ENCODE measurements around the gene FARP2. TPM values are rescaled to one million over a fixed set of nuclear protein-coding genes. Genes with fewer than 3 reads are reported as not detected.

The FARP2 gene
- total and polyA plus RNA-seq, 2 experiments from 2014 or later = 16.0 to 22.6 TPM

GRCh38 chr2:241540401-241540770 is 184.3 kb downstream of the FARP2 start:
- H3K4me1 Mint-ChIP-seq = peaks cover 11% of the 10 kb centered on the region; the same call in 2 of the 3 replicates
- H3K27ac ChIP-seq (ENCODE audit: low read depth) = no peak overlapping the region

More at GRCh38 chr2:241540401-241540770, 184.3 kb downstream of the FARP2 start:
- TF ChIP-seq POLR2AphosphoS5 (IDR thresholded peaks at IDR 0.05; ENCODE audit: low read depth) (no peak), CTCF (conservative IDR thresholded peaks at IDR 0.05; ENCODE audit: low read depth in 2 of 2) (no peak), NANOG (IDR thresholded peaks at IDR 0.05; ENCODE audit: borderline replicate concordance) (no peak), ZNF114 (CRISPR knock-in tag; IDR thresholded peaks at IDR 0.05) (no peak), ZNF331 (CRISPR knock-in tag; IDR thresholded peaks at IDR 0.05; ENCODE audit: low read depth) (no peak), EZH2phosphoT487 (IDR thresholded peaks at IDR 0.05; ENCODE audit: unreplicated experiment) (no peak)
- TF ChIP-seq, protein P1, sequence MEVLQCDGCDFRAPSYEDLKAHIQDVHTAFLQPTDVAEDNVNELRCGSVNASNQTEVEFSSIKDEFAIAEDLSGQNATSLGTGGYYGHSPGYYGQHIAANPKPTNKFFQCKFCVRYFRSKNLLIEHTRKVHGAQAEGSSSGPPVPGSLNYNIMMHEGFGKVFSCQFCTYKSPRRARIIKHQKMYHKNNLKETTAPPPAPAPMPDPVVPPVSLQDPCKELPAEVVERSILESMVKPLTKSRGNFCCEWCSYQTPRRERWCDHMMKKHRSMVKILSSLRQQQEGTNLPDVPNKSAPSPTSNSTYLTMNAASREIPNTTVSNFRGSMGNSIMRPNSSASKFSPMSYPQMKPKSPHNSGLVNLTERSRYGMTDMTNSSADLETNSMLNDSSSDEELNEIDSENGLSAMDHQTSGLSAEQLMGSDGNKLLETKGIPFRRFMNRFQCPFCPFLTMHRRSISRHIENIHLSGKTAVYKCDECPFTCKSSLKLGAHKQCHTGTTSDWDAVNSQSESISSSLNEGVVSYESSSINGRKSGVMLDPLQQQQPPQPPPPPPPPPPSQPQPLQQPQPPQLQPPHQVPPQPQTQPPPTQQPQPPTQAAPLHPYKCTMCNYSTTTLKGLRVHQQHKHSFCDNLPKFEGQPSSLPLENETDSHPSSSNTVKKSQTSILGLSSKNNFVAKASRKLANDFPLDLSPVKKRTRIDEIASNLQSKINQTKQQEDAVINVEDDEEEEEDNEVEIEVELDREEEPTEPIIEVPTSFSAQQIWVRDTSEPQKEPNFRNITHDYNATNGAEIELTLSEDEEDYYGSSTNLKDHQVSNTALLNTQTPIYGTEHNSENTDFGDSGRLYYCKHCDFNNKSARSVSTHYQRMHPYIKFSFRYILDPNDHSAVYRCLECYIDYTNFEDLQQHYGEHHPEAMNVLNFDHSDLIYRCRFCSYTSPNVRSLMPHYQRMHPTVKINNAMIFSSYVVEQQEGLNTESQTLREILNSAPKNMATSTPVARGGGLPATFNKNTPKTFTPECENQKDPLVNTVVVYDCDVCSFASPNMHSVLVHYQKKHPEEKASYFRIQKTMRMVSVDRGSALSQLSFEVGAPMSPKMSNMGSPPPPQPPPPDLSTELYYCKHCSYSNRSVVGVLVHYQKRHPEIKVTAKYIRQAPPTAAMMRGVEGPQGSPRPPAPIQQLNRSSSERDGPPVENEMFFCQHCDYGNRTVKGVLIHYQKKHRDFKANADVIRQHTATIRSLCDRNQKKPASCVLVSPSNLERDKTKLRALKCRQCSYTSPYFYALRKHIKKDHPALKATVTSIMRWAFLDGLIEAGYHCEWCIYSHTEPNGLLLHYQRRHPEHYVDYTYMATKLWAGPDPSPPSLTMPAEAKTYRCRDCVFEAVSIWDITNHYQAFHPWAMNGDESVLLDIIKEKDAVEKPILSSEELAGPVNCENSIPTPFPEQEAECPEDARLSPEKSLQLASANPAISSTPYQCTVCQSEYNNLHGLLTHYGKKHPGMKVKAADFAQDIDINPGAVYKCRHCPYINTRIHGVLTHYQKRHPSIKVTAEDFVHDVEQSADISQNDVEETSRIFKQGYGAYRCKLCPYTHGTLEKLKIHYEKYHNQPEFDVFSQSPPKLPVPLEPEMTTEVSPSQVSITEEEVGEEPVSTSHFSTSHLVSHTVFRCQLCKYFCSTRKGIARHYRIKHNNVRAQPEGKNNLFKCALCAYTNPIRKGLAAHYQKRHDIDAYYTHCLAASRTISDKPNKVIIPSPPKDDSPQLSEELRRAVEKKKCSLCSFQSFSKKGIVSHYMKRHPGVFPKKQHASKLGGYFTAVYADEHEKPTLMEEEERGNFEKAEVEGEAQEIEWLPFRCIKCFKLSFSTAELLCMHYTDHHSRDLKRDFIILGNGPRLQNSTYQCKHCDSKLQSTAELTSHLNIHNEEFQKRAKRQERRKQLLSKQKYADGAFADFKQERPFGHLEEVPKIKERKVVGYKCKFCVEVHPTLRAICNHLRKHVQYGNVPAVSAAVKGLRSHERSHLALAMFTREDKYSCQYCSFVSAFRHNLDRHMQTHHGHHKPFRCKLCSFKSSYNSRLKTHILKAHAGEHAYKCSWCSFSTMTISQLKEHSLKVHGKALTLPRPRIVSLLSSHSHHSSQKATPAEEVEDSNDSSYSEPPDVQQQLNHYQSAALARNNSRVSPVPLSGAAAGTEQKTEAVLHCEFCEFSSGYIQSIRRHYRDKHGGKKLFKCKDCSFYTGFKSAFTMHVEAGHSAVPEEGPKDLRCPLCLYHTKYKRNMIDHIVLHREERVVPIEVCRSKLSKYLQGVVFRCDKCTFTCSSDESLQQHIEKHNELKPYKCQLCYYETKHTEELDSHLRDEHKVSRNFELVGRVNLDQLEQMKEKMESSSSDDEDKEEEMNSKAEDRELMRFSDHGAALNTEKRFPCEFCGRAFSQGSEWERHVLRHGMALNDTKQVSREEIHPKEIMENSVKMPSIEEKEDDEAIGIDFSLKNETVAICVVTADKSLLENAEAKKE (CRISPR knock-in tag; IDR thresholded peaks at IDR 0.05) = no peak
- TF ChIP-seq, protein P2, sequence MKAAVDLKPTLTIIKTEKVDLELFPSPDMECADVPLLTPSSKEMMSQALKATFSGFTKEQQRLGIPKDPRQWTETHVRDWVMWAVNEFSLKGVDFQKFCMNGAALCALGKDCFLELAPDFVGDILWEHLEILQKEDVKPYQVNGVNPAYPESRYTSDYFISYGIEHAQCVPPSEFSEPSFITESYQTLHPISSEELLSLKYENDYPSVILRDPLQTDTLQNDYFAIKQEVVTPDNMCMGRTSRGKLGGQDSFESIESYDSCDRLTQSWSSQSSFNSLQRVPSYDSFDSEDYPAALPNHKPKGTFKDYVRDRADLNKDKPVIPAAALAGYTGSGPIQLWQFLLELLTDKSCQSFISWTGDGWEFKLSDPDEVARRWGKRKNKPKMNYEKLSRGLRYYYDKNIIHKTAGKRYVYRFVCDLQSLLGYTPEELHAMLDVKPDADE (IDR thresholded peaks at IDR 0.05) = no peak
- H3F3A ChIP-seq (replicated peaks; ENCODE audit: low read depth) = no peaks in the 10 kb centered on the region; the same call in 1 of the 2 replicates
- peaks cover 36% of the 10 kb centered on the region for H3K27me3 Mint-ChIP-seq (ENCODE audit: insufficient read depth, low read depth, poor library complexity)
- H3K9me2 ChIP-seq (ENCODE audit: insufficient read depth) = no peaks in the 10 kb centered on the region
- no peaks in the 10 kb centered on the region for H3K9me3 Mint-ChIP-seq
- H2AFZ ChIP-seq = peak overlapping the region; percentile 97
- peak overlapping the region; percentile 72 for H3K4me3 ChIP-seq
- H3K79me2 ChIP-seq (replicated peaks; ENCODE audit: insufficient read depth) = no peaks in the 10 kb centered on the region
- DNase-seq (ENCODE audit: low spot score) = no peak
- ATAC-seq = peak; percentile 13
- no peaks in the 10 kb centered on the region for H4K20me1 ChIP-seq (replicated peaks; ENCODE audit: insufficient read depth)
- H3K27ac Mint-ChIP-seq = no peak overlapping the region
- peaks cover 5% of the 10 kb centered on the region; the same call in 1 of the 2 replicates for H3K4me1 ChIP-seq (ENCODE audit: insufficient read depth)
- no peaks in the 10 kb centered on the region for H3K36me3 ChIP-seq (ENCODE audit: insufficient read depth)
- peak overlapping the region; percentile 88 for H3K4me2 ChIP-seq
- H3K4me3 Mint-ChIP-seq = peak overlapping the region; percentile 75
- H3K36me3 Mint-ChIP-seq (ENCODE audit: low read depth) = no peaks in the 10 kb centered on the region; the same call in 2 of the 3 replicates
- peaks cover 41% of the 10 kb centered on the region for H3K27me3 ChIP-seq (ENCODE audit: insufficient read depth)

Measured in GM23338 (cell line).